Trophoblast cell (in vitro differentiated cells and primary cell): ENCODE measurements around the gene WNT7B.

Experiments
- DNase-seq, 2 donors: peaks; one replicate each; pipeline ENCODE4 v3.0.0-alpha.2; 2016
- H2AFZ ChIP-seq: 2 replicates; pipeline ENCODE4 v1.6.1; 2013; ENCODE audit warnings: low read length, moderate library complexity, mild to moderate bottlenecking; ENCODE audit not compliant: insufficient read depth, poor library complexity
- H2AK5ac ChIP-seq: 2 replicates; pipeline ENCODE4 v1.6.1; 2013; ENCODE audit warnings: mild to moderate bottlenecking, low read length
- H2BK120ac ChIP-seq: 2 replicates; pipeline ENCODE4 v1.6.1; 2013; ENCODE audit warnings: low read length, mild to moderate bottlenecking, moderate library complexity; ENCODE audit not compliant: insufficient read depth, poor library complexity
- H2BK12ac ChIP-seq: 2 replicates; pipeline ENCODE4 v1.6.1; 2013; ENCODE audit warnings: mild to moderate bottlenecking, low read length, moderate library complexity
- H2BK5ac ChIP-seq: 2 replicates; pipeline ENCODE4 v1.6.1; 2013; ENCODE audit warnings: low read length, low read depth, moderate library complexity, mild to moderate bottlenecking; ENCODE audit not compliant: poor library complexity
- H3K14ac ChIP-seq: 2 replicates; pipeline ENCODE4 v1.6.1; 2013; ENCODE audit warnings: mild to moderate bottlenecking, low read length
- H3K18ac ChIP-seq: 2 replicates; pipeline ENCODE4 v1.6.1; 2013; ENCODE audit warnings: mild to moderate bottlenecking, low read length
- H3K23ac ChIP-seq: 2 replicates; pipeline ENCODE4 v1.6.1; 2013; ENCODE audit warnings: low read length
- H3K27ac ChIP-seq: 2 replicates; pipeline ENCODE4 v1.5.1; 2013; ENCODE audit warnings: low read depth, mild to moderate bottlenecking, inconsistent platforms, low read length, moderate library complexity
- H3K27me3 ChIP-seq: 2 replicates; pipeline ENCODE4 v1.6.1; 2013; ENCODE audit warnings: inconsistent platforms, mild to moderate bottlenecking, low read length, moderate library complexity; ENCODE audit not compliant: insufficient read depth
- H3K36me3 ChIP-seq, 2 experiments: 1 replicate in 1 of 2; 2 replicates in 1 of 2; pipeline ENCODE4 v1.6.1; 2013; ENCODE audit warnings: low read length in 2 of 2, mild to moderate bottlenecking in 2 of 2, moderate library complexity in 1 of 2; ENCODE audit not compliant: insufficient read depth in 2 of 2, control insufficient read depth in 1 of 2
- H3K4ac ChIP-seq: 2 replicates; pipeline ENCODE4 v1.6.1; 2013; ENCODE audit warnings: low read depth, mild to moderate bottlenecking, low read length, moderate library complexity
- H3K4me1 ChIP-seq, 2 experiments: 1 replicate in 1 of 2; 2 replicates in 1 of 2; pipeline ENCODE4 v1.6.1; 2013; ENCODE audit warnings: low read length in 2 of 2, mild to moderate bottlenecking in 2 of 2, moderate library complexity in 1 of 2; ENCODE audit not compliant: insufficient read depth in 2 of 2, control insufficient read depth in 1 of 2
- H3K4me2 ChIP-seq: 2 replicates; pipeline ENCODE4 v1.6.1; 2013; ENCODE audit warnings: inconsistent platforms, mild to moderate bottlenecking, low read length, moderate library complexity
- H3K4me3 ChIP-seq: 2 replicates; pipeline ENCODE4 v1.5.1; 2013; ENCODE audit warnings: mild to moderate bottlenecking, low read depth, low read length, inconsistent platforms
- H3K79me1 ChIP-seq: one replicate; pipeline ENCODE4 v1.6.1; 2013; ENCODE audit warnings: low read length
- H3K79me2 ChIP-seq: 2 replicates; pipeline ENCODE4 v1.6.1; 2013; ENCODE audit warnings: low read length, mild to moderate bottlenecking; ENCODE audit not compliant: control insufficient read depth, insufficient read depth, poor library complexity
- H3K9ac ChIP-seq: 2 replicates; pipeline ENCODE4 v1.6.1; 2013; ENCODE audit warnings: mild to moderate bottlenecking, low read length
- H3K9me3 ChIP-seq: 2 replicates; pipeline ENCODE4 v1.6.1; 2013; ENCODE audit warnings: low read depth, mild to moderate bottlenecking, control low read depth, inconsistent platforms, low read length; ENCODE audit not compliant: insufficient read depth
- H4K12ac ChIP-seq: 2 replicates; pipeline ENCODE4 v1.6.1; 2013; ENCODE audit warnings: low read depth, mild to moderate bottlenecking, low read length, moderate library complexity
- H4K8ac ChIP-seq: 2 replicates; pipeline ENCODE4 v1.6.1; 2013; ENCODE audit warnings: low read depth, mild to moderate bottlenecking, low read length, moderate library complexity
- H4K91ac ChIP-seq: one replicate; pipeline ENCODE4 v1.6.1; 2013; ENCODE audit warnings: low read depth, mild to moderate bottlenecking, low read length, moderate library complexity
- WGBS: extraction: QIAGEN DNeasy Blood & Tissue Kit; methylation state at CpG from one replicate; pipeline ENCODE4 v1.1.7; 2013; ENCODE audit warnings: missing lambda C conversion rate; ENCODE audit not compliant: insufficient read length, insufficient coverage; ENCODE audit errors: extremely low coverage; 5-methylcytosine and 5-hydroxymethylcytosine counted together

WNT7B gene

DNA sequence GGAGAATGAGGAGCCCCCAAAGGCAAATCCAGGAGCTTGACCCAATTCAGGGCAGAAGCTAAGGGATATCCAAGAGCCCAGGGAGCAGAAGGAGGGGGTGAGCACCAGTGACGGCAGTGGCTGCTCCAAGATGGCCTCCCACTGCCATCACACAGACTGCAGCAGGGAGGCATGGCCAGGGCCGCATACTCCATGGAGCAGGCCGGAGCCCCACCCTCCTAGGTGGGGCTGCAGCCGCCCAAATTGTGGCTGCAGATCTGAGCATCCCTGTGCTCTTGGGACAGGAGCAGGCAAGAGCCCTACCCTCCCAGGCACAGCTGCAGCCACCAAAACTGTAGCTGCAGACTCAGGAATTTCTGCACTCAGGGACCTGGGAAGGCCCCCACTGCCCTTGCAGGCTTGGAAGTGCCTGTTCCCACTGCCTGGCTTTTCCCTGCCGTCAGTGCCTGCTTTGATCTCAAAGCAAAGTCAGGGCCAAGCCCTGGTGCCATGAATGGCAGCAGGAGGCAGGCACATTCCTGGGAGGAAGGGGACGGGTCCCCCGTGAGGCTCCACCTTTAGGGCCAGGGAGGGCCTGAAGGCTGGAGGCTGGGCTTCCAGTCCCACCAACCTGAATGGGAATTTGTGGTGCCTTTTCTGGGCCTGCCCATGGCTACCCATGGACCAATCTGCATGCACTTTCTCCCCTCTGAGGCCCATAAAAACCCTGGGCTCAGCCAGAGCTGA is 10.3 kb upstream of the WNT7B start:
- Histone ChIP-seq H3K4me3 (no peak overlapping the region), H2BK5ac (no peak overlapping the region), H4K91ac (no peak overlapping the region), H3K4me2 (no peak overlapping the region), H3K9me3 (peaks cover 7% of the 10 kb centered on the region), H3K36me3 (no peaks in the 10 kb centered on the region), H3K27me3 (peaks cover 3% of the 10 kb centered on the region), H3K18ac (no peak overlapping the region), H2BK120ac (no peak overlapping the region), H3K4ac (no peak overlapping the region), H3K79me1 (no peaks in the 10 kb centered on the region), H3K79me2 (no peaks in the 10 kb centered on the region), H2AK5ac (no peak overlapping the region), H3K27ac (no peak overlapping the region), H3K9ac (no peak overlapping the region), H3K14ac (no peak overlapping the region), H2AFZ (no peak overlapping the region), H4K12ac (no peak overlapping the region), H2BK12ac (no peak overlapping the region), H3K4me1 (no peaks in the 10 kb centered on the region), H3K23ac (no peak overlapping the region), H4K8ac (no peak overlapping the region)
- no CpG with 5 or more reads among the region's 7 CpGs for WGBS
- DNase-seq = no peak

DNA sequence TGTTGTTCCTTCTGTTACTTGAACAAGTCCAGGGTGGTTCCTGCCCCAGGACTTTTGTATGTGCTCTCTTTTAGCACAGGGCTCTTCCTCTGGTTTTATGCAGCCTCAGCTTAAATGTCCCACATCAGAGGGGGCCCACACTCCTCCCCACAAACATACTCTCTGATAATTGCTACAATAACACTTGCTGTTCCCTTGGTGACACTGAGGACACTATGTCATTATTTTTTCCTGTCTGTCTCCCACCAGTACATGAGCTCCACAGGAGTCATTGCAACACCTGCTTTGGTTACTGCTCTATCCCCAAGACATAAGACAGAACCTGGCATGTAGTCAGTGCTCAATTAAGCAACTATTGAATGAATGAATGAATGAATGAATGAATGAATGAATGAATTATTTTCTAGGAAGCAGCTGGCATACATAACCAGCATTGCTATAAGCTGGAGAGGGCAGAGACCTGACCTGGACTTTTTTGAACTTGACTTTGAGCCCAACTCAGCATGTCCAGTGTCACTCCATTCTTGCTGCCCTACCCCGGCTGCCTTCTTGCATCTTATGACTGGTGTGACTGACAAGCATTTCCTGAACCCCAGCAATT is 7.5 kb upstream of the WNT7B start:
- no peak for DNase-seq
- Histone ChIP-seq H3K14ac (no peak overlapping the region), H3K23ac (no peak overlapping the region), H3K4me1 (no peaks in the 10 kb centered on the region), H2BK12ac (no peak overlapping the region), H2AFZ (no peak overlapping the region), H3K27ac (no peak overlapping the region), H3K79me2 (no peaks in the 10 kb centered on the region), H3K18ac (no peak overlapping the region), H3K9ac (no peak overlapping the region), H3K9me3 (peaks cover 21% of the 10 kb centered on the region), H4K8ac (no peak overlapping the region), H3K4ac (no peak overlapping the region), H3K36me3 (no peaks in the 10 kb centered on the region), H2BK5ac (no peak overlapping the region), H3K4me3 (no peak overlapping the region), H2AK5ac (no peak overlapping the region), H4K12ac (no peak overlapping the region), H3K4me2 (no peak overlapping the region), H3K27me3 (peaks cover 3% of the 10 kb centered on the region), H3K79me1 (no peaks in the 10 kb centered on the region), H4K91ac (no peak overlapping the region), H2BK120ac (no peak overlapping the region)
- no CpG with 5 or more reads among the region's 1 CpG for WGBS

DNA sequence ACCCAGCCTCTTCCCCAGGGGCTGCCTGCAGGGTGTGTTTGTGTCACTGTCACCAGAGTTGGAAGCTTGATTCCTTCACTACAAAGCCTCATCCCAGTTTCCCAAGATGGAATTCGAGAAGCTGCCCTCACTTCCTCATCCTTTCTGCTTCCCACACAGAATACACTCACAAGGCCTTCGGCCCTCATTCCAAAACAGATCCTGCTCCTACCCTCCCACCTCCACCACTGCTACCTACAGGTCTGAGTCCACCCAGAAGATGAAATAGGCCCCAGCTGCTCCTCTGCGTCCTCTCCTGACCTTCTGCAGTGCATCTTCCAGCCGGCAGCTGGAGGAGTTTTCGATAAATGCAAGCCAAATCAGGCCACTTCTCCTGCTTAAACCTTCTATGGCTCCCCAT is 6.8 kb upstream of the WNT7B start:
- H3K79me2 ChIP-seq = no peaks in the 10 kb centered on the region
- no peaks in the 10 kb centered on the region for H3K36me3 ChIP-seq
- no peak overlapping the region for H3K4me3 ChIP-seq
- no peak overlapping the region for H4K12ac ChIP-seq
- H3K14ac ChIP-seq = no peak overlapping the region
- H3K9ac ChIP-seq = no peak overlapping the region
- no CpG with 5 or more reads among the region's 5 CpGs for WGBS
- DNase-seq = no peak
- H3K4me2 ChIP-seq = no peak overlapping the region
- no peak overlapping the region for H2AFZ ChIP-seq
- H2BK12ac ChIP-seq = no peak overlapping the region
- no peak overlapping the region for H3K4ac ChIP-seq
- H3K23ac ChIP-seq = no peak overlapping the region
- H4K91ac ChIP-seq = no peak overlapping the region
- no peak overlapping the region for H2BK5ac ChIP-seq
- peaks cover 0 to 3% of the 10 kb centered on the region in 2 experiments for H3K4me1 ChIP-seq
- peaks cover 3% of the 10 kb centered on the region for H3K27me3 ChIP-seq
- H3K9me3 ChIP-seq = peaks cover 24% of the 10 kb centered on the region
- no peak overlapping the region for H2AK5ac ChIP-seq
- no peak overlapping the region for H4K8ac ChIP-seq
- no peak overlapping the region for H3K18ac ChIP-seq
- no peak overlapping the region for H2BK120ac ChIP-seq
- no peak overlapping the region for H3K27ac ChIP-seq
- H3K79me1 ChIP-seq = peaks cover 2% of the 10 kb centered on the region

DNA sequence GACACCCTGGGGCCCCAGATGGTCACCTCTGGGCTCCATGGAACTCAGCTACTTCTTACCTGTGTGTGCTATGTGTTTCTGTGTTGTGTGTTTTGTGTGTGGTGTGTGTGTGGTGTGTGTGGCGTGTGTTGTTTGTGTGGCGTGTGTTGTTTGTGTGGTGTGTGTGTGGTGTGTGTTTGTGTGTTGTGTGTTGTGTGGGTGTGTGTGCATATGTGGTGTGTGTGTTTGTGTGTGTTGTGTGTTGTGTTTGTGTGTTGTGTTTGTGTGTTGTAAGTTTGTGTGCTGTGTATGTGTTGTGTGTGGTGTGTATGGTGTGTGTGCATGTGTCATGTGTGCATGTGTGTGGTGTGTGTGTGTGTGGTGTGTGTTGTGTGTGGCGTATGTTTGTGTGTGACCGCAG is 3.8 kb upstream of the WNT7B start:
- no peak for DNase-seq
- Histone ChIP-seq H2BK120ac (no peak overlapping the region), H4K91ac (no peak overlapping the region), H3K9ac (no peak overlapping the region), H2BK12ac (no peak overlapping the region), H3K14ac (no peak overlapping the region), H3K9me3 (peaks cover 26% of the 10 kb centered on the region), H3K79me2 (no peaks in the 10 kb centered on the region), H2AFZ (no peak overlapping the region), H3K36me3 (no peaks in the 10 kb centered on the region), H3K79me1 (peaks cover 6% of the 10 kb centered on the region), H4K8ac (no peak overlapping the region), H3K18ac (no peak overlapping the region), H3K4me2 (no peak overlapping the region), H3K4me1 (peaks cover 10 to 17% of the 10 kb centered on the region in 2 experiments), H3K27me3 (peaks cover 12% of the 10 kb centered on the region), H3K4me3 (peak overlapping the region; percentile 48), H2BK5ac (no peak overlapping the region), H3K23ac (peak overlapping the region; percentile 94), H4K12ac (no peak overlapping the region), H3K4ac (no peak overlapping the region), H3K27ac (no peak overlapping the region), H2AK5ac (no peak overlapping the region)
- 100% methylated on average over 2 of the region's 4 CpGs for WGBS
